SK-N-MC (cell line): ENCODE results near the gene SCMH1.

Experiments used
- EZH2 ChIP-seq: fragments of 200-600 bp; sonication (generic); IDR thresholded peaks from one replicate; pipeline ENCODE4 v1.6.1; 2017; ENCODE audit warnings: antibody characterized with exemption
- POLR2AphosphoS5 ChIP-seq: IDR thresholded peaks from 2 replicates; pipeline ENCODE4 v1.6.1; 2012; ENCODE audit warnings: mild to moderate bottlenecking, low read depth, low read length, borderline replicate concordance

GRCh38 chr1:41225495-41225894, 16.6 kb downstream of the SCMH1 start:
- TF ChIP-seq EZH2 = no peak
- no peak for TF ChIP-seq POLR2AphosphoS5
